ENCODE results near the gene TMEM52. TPM values are rescaled to one million over a fixed set of nuclear protein-coding genes. Genes with fewer than 3 reads are reported as not detected.

TMEM52 gene
- polyA plus RNA-seq, 1 donor from 2014 or later, result 0.89 TPM

DNA sequence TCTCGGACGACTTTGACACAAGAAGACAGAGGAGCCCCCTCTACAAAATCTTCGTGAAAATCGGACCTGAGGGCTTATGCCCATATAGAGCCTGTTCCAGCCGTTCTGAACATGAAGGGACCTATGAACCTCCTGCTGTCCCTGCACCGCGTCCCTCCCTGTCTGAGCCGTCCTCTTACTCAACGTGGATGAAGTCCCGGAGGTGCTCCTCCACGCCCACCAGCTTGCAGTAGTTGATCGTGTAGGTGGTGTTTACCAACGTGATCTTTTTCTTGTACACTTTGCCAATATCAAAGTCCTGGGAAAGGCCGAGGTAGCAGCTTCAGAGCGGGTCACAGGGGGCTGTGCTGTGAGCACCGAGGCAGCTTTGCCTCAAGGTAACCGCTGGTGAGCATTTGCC lies 44.5 kb upstream of the TMEM52 start:
- Histone ChIP-seq H3K9me3 (ENCODE audit: low read length) (no peaks in the 10 kb centered on the region), H3F3A (ENCODE audit: insufficient read depth, low read length, poor library complexity, severe bottlenecking) (no peaks in the 10 kb centered on the region), H3K4me3 (ENCODE audit: low read length) (no peak overlapping the region), H2AFZ (ENCODE audit: low read depth, low read length) (no peak overlapping the region), H3K4me2 (ENCODE audit: low read length) (no peak overlapping the region), H3K27ac (ENCODE audit: low read length) (no peak overlapping the region), H3K79me2 (replicated peaks; ENCODE audit: insufficient read depth, low read length) (no peaks in the 10 kb centered on the region), H4K20me1 (ENCODE audit: insufficient read depth) (no peaks in the 10 kb centered on the region), H3K9ac (ENCODE audit: low read length) (no peak overlapping the region), H3K36me3 (ENCODE audit: insufficient read depth, low read length) (no peaks in the 10 kb centered on the region), H3K9me2 (ENCODE audit: insufficient read depth, low read length) (no peaks in the 10 kb centered on the region), H3K27me3 (ENCODE audit: insufficient read depth, low read depth, low read length) (no peaks in the 10 kb centered on the region)
- no peak for TF ChIP-seq EP300 (conservative IDR thresholded peaks at IDR 0.05; ENCODE audit: poor library complexity, severe bottlenecking)
- TF ChIP-seq, protein P1, sequence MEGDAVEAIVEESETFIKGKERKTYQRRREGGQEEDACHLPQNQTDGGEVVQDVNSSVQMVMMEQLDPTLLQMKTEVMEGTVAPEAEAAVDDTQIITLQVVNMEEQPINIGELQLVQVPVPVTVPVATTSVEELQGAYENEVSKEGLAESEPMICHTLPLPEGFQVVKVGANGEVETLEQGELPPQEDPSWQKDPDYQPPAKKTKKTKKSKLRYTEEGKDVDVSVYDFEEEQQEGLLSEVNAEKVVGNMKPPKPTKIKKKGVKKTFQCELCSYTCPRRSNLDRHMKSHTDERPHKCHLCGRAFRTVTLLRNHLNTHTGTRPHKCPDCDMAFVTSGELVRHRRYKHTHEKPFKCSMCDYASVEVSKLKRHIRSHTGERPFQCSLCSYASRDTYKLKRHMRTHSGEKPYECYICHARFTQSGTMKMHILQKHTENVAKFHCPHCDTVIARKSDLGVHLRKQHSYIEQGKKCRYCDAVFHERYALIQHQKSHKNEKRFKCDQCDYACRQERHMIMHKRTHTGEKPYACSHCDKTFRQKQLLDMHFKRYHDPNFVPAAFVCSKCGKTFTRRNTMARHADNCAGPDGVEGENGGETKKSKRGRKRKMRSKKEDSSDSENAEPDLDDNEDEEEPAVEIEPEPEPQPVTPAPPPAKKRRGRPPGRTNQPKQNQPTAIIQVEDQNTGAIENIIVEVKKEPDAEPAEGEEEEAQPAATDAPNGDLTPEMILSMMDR (IDR thresholded peaks at IDR 0.05; ENCODE audit: poor library complexity, severe bottlenecking), result no peak
- no peak for TF ChIP-seq EZH2 (IDR thresholded peaks at IDR 0.05; ENCODE audit: borderline replicate concordance, insufficient read depth, low read length, poor library complexity, severe bottlenecking)
- TF ChIP-seq RAD21 (conservative IDR thresholded peaks at IDR 0.05), result no peak
- no peak for TF ChIP-seq TAF1 (IDR thresholded peaks at IDR 0.05; ENCODE audit: low read depth)
- TF ChIP-seq, protein P2, sequence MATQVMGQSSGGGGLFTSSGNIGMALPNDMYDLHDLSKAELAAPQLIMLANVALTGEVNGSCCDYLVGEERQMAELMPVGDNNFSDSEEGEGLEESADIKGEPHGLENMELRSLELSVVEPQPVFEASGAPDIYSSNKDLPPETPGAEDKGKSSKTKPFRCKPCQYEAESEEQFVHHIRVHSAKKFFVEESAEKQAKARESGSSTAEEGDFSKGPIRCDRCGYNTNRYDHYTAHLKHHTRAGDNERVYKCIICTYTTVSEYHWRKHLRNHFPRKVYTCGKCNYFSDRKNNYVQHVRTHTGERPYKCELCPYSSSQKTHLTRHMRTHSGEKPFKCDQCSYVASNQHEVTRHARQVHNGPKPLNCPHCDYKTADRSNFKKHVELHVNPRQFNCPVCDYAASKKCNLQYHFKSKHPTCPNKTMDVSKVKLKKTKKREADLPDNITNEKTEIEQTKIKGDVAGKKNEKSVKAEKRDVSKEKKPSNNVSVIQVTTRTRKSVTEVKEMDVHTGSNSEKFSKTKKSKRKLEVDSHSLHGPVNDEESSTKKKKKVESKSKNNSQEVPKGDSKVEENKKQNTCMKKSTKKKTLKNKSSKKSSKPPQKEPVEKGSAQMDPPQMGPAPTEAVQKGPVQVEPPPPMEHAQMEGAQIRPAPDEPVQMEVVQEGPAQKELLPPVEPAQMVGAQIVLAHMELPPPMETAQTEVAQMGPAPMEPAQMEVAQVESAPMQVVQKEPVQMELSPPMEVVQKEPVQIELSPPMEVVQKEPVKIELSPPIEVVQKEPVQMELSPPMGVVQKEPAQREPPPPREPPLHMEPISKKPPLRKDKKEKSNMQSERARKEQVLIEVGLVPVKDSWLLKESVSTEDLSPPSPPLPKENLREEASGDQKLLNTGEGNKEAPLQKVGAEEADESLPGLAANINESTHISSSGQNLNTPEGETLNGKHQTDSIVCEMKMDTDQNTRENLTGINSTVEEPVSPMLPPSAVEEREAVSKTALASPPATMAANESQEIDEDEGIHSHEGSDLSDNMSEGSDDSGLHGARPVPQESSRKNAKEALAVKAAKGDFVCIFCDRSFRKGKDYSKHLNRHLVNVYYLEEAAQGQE (IDR thresholded peaks at IDR 0.05; ENCODE audit: borderline replicate concordance), result no peak
- no peak for TF ChIP-seq SMC3 (conservative IDR thresholded peaks at IDR 0.05; ENCODE audit: poor library complexity)
- TF ChIP-seq MXI1 (conservative IDR thresholded peaks at IDR 0.05; ENCODE audit: poor library complexity, severe bottlenecking), result no peak
- no peak for TF ChIP-seq POLR2AphosphoS5 (IDR thresholded peaks at IDR 0.05)

DNA sequence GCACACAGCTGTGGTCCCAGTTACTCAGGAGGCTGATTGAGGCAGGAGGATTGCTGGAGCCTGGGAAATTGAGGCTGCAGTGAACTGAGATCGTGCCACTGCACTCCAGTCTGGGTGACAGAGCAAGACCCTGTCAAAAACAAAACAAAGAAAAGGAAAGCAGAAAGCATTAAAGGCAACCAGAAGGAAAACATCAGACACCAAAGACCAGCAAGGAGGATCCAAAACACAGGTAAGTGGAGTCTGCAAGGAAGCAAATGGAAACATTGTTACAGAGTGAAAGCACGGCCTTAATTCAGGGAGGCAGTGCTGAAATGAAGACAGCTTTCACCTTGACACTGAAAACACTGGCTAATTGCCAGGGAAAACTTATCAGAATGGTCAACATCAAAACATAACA lies 43.7 kb upstream of the TMEM52 start:
- Histone ChIP-seq H3K79me2 (replicated peaks; ENCODE audit: insufficient read depth, low read length) (no peaks in the 10 kb centered on the region), H4K20me1 (ENCODE audit: insufficient read depth) (no peaks in the 10 kb centered on the region), H3K9me3 (ENCODE audit: low read length) (no peaks in the 10 kb centered on the region), H3K9me2 (ENCODE audit: insufficient read depth, low read length) (no peaks in the 10 kb centered on the region), H3K36me3 (ENCODE audit: insufficient read depth, low read length) (no peaks in the 10 kb centered on the region), H3K4me3 (ENCODE audit: low read length) (no peak overlapping the region), H3K27me3 (ENCODE audit: insufficient read depth, low read depth, low read length) (no peaks in the 10 kb centered on the region), H2AFZ (ENCODE audit: low read depth, low read length) (no peak overlapping the region), H3F3A (ENCODE audit: insufficient read depth, low read length, poor library complexity, severe bottlenecking) (no peaks in the 10 kb centered on the region), H3K4me2 (ENCODE audit: low read length) (no peak overlapping the region), H3K27ac (ENCODE audit: low read length) (no peak overlapping the region), H3K9ac (ENCODE audit: low read length) (no peak overlapping the region)
- TF ChIP-seq SMC3 (conservative IDR thresholded peaks at IDR 0.05; ENCODE audit: poor library complexity), result no peak
- no peak for TF ChIP-seq TAF1 (IDR thresholded peaks at IDR 0.05; ENCODE audit: low read depth)
- TF ChIP-seq POLR2AphosphoS5 (IDR thresholded peaks at IDR 0.05), result no peak
- no peak for TF ChIP-seq RAD21 (conservative IDR thresholded peaks at IDR 0.05)
- TF ChIP-seq, protein P2 (IDR thresholded peaks at IDR 0.05; ENCODE audit: borderline replicate concordance), result no peak
- TF ChIP-seq EP300 (conservative IDR thresholded peaks at IDR 0.05; ENCODE audit: poor library complexity, severe bottlenecking), result no peak
- no peak for TF ChIP-seq EZH2 (IDR thresholded peaks at IDR 0.05; ENCODE audit: borderline replicate concordance, insufficient read depth, low read length, poor library complexity, severe bottlenecking)
- TF ChIP-seq, protein P1 (IDR thresholded peaks at IDR 0.05; ENCODE audit: poor library complexity, severe bottlenecking), result no peak
- no peak for TF ChIP-seq MXI1 (conservative IDR thresholded peaks at IDR 0.05; ENCODE audit: poor library complexity, severe bottlenecking)
